HG02938 (cell line): ENCODE data around the gene PILRB.
"Not testable (repeated sequence)": the region's sequence is repeated elsewhere in the genome, so short reads cannot be mapped to it uniquely, and the experiment has no call there.

Experiments
- ATAC-seq: cut with Tn5 transposase; IDR thresholded peaks from one replicate; pipeline ENCODE4 v1.9.1; 2021; ENCODE audit warnings: mild to moderate bottlenecking, moderate library complexity; ENCODE audit not compliant: unreplicated experiment

PILRB gene

DNA sequence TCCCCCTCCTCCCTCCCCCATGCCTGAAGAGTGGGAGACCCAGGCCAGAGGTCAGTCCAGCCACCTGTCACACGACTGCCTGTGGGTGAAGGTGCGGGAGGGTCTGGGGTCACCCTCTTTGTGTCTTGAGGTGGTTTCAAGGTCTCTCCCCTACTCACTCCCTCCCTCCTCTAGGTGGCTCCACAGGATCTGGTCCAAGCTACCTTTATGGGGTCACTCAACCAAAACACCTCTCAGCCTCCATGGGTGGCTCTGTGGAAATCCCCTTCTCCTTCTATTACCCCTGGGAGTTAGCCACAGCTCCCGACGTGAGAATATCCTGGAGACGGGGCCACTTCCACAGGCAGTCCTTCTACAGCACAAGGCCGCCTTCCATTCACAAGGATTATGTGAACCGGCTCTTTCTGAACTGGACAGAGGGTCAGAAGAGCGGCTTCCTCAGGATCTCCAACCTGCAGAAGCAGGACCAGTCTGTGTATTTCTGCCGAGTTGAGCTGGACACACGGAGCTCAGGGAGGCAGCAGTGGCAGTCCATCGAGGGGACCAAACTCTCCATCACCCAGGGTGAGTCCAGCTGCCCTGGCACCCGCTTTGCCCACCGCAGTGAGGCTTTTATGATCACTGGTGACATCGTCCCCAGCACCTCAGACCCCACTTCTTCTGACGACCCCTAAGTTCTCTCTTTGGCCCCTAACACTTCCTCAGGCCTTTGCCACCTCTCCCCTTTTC is 16.1 kb downstream of the PILRB start:
- not testable (repeated sequence) for ATAC-seq

DNA sequence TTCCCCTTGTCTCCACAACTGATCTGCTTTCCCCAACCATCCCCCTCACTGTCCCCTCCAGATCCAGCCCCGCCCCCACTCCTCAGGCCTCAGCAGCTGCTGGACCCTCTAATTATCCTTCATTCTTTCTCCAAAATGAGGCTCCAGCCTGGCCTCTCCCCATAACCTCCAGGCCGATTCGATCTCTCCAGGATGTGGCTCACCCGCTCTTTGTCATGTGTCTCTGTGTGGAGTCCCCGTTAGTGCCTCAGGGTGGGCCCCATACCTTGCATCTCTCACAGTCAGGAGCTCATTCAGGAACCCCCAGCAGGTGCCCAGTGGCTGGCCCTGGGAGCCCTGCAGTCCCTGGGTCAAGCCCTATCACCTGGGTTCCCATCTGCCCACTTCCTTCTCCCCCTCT is 16.7 kb downstream of the PILRB start:
- no peak for ATAC-seq

DNA sequence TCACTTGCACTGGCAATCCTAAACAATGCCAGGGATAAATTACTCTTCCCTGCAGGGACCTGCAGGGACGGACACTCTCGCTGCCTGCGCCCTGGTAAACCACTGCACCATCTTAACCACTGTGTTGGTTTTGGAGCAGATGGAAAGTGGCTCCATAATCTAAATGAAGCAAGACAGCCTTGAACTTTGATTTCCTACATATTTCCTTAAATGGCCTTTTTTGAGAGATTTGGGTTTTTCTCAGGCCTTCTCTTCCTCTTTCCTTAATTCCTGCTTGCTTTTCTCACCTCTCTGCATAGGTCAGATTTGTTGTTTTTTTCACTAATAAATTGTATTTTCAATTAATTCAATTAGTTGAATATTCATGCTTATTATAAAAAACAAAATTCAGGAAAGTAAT is 18.1 kb downstream of the PILRB start:
- no peak for ATAC-seq

DNA sequence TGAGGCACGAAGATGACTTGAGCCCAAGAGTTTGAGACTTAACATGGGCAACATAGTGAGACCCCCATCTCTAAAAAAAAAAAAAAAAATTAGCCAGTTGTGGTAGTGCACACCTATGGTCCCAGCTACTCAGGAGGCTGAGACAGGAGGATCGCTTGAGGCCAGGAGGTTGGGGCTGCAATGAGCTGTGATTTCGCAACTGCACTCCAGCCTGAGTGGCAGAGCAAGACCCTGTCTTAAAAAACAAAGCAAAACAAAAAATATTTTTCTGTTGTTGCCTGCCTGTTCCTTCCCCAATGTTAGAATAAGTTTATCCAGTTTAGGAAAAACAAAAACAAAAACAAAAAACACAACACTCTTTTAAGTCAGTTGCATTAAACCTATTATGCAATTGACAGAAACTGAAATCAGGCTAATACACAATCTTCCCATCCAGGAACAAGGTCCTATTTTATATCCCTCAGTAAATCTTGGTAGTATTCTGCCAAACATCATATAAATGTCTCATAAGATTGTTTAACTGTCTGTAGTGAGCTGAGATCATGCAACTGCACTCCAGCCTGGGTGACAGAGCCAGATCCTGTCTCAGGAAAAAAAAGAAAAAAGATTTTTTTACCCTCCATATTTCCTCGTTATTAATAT is 20.3 kb downstream of the PILRB start:
- no peak for ATAC-seq

DNA sequence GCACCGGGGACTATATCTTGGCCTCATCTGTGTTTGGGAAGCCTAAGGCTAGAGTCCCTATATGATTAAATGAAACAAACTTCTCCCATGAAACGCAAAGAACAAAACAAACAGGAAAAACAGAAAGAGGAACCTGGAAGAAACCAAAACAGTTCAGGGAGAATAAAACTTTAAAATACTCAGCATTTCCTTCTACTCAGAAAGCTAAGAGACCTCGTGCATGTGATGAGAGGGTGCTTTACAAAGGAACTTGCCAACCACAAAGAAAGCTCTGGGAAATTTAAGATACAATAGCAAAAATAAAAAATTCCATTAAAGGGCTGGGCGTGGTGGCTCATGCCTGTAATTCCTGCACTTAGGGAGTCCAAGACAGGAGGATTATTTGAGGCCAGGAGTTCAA is 22.3 kb downstream of the PILRB start:
- ATAC-seq, result no peak

DNA sequence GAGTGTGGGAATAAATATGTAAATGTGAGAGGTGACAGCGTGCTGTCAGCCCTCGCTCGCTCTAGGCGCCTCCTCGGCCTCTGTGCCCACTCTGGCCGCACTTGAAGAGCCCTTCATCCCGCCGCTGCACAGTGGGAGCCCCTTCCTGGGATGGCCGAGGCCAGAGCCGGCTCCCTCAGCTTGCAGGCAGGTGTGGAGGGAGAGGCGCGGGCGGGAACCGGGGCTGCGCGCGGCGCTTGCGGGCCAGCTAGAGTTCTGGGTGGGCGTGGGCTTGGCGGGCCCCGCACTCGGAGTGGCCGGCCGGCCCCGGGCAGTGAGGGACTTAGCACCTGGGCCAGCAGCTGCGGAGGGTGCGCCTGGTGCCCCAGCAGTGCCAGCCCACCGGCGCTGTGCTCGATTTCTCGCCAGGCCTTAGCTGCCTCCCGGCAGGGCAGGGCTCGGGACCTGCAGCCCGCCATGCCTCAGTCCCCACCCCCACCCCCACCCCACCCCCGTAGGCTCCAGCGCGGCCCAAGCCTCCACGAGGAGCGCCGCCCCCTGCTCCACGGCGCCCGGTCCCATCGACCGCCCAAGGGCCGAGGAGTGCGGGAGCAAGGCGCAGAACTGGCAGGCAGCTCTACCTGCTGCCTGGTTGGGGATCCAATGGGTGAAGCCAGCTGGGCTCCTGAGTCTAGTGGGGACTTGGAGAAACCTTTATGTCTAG is 23.8 kb downstream of the PILRB start:
- ATAC-seq, result not testable (repeated sequence)

DNA sequence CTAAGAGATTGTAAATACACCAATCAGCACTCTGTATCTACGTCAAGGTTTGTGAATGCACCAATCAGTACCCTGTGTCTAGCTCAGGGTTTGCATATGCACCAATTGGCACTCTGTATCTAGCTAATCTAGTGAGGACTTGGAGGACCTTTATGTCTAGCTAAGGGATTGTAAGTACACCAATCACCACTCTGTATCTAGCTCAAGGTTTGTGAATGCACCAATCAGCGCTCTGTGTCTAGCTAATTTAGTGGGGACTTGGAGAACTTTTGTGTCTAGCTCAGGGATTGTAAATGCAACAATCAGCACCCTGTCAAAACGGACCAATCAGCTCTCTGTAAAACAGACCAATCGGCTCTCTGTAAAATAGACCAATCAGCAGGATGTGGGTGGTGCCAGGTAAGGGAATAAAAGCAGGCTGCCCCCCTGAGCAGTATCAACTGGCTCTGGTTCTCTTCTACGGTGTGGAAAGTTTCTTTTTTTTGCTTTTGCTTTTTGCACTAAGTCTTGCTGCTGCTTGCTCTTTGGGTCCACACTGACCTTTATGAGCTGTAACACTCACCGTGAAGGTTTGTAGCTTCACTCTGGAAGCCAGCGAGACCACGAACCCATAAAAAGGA is 24.4 kb downstream of the PILRB start:
- not testable (repeated sequence) for ATAC-seq

DNA sequence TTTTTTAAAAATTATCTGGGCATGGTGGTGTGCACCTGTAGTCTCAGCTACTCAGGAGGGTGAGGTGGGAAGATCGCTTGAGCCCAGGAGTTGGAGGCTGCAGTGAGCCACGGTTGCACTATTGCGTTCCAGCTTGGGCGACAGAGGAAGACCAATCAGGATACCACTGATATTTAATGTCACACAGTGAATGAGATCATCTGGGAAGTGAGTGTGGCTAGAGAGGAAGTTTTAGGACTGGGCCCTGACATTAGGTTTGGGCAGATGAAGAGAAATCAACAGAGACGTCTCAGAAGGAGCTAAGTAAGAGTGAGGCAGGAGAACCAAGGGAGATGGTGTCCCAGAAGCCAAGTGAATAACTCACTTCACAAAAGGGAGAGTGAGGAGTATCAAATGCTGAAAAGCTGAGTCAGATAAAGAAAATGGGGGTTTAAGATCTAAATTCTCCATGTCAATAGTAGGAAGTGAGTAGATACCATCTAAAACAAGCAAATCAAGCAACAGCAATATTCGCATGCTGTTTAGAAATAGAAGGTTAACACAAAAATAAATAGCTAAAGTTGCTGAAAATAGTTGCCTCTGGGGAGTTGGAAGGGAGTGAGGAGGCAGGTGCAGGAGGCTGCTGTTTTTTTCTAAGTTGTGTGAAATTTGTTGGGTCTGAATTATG is 26.8 kb downstream of the PILRB start:
- no peak for ATAC-seq

DNA sequence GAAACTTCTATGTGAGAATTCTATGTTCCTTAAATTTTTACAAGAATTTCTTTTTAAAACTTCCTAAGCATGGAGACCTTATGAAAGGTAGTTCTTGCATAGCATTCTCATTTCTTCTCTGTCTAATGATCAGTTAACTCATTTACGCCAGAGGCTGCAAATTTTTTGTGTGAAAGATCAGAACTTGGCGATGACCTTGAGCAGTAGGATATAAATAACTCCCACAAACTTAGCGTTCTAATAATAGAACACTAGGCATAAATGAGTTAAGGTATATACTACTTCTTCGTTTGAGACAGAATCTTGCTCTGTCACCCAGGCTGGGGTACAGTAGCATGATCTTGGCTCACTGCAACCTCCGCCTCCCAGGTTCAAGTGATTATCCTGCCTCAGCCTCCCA is 29.0 kb downstream of the PILRB start:
- ATAC-seq, result no peak

DNA sequence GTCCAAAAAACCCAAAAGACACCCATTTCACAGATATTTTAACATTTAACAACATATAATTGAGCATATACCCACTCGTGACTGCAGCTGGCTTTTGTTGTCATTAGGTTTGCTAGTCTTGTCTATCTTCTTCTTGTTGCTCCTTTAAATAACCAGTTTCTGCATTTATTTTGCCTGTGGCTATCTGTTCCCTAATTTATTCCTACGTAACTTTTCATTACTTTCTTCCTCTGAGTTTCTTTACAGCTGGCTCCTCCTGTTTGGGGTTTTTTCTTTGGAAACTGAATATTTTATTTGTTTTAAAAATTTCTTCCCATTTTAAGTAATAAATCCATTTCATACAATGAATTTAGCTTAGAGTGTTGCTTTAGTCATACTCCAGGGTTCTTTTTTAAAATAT is 29.8 kb downstream of the PILRB start:
- ATAC-seq, result no peak

DNA sequence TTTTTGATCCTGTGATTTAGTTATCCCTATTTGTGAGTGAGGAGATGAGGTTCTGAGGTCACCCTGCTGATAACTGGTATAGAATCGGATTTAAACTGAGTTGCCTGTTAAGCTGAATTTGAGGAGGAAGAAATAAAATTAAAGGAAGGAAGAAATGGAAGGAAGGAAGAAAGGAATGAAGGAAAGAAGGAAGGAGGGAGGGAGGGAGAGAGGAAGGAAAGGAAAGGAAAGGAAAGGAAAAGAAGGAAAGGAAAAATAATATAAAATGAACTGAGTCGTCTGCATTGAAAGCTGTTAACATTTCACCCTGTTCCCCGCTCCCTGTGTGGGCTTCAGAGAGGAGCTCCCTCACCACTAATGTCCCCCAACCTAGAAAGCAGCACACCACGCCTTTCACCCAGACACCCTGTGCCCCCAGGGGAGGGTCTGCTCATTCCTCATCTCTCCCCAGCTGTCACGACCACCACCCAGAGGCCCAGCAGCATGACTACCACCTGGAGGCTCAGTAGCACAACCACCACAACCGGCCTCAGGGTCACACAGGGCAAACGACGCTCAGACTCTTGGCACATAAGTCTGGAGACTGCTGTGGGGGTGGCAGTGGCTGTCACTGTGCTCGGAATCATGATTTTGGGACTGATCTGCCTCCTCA is 31.6 kb downstream of the PILRB start:
- no peak for ATAC-seq

DNA sequence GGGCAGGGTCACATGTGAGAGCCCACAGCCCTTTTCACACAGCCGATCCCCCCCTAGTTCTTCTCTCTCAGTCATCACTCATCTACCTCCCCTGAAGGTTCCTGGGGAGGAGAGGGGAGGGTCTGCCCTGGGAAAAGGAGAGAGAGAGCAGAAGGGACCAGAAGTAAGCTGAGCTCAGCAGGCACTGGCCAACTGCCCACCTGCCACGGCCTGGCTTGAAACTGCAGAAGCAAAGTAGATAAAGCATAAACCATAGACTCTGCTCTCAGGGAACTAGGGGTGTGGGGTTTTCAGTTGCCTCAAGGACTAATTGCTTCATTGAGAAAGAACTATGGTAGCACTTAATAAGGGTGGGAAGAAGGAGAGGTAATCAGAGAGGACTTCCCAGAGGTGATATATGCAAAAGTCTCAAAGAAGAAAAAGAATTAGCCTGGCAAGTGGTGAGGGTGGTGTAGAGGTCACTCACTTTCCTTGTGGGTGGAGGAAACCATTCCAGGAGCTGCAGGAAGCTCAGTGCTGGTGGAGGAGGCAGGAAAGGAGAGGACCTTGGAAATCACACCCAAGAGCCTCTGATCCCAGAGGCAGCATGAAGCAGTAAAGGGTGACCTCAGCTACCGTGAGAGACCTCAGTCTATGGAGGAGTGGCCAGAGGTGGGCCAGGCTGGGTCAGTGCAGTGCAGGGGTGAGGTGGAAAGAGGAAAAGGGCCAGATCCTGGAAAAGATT is 32.5 kb downstream of the PILRB start:
- ATAC-seq, result no peak

DNA sequence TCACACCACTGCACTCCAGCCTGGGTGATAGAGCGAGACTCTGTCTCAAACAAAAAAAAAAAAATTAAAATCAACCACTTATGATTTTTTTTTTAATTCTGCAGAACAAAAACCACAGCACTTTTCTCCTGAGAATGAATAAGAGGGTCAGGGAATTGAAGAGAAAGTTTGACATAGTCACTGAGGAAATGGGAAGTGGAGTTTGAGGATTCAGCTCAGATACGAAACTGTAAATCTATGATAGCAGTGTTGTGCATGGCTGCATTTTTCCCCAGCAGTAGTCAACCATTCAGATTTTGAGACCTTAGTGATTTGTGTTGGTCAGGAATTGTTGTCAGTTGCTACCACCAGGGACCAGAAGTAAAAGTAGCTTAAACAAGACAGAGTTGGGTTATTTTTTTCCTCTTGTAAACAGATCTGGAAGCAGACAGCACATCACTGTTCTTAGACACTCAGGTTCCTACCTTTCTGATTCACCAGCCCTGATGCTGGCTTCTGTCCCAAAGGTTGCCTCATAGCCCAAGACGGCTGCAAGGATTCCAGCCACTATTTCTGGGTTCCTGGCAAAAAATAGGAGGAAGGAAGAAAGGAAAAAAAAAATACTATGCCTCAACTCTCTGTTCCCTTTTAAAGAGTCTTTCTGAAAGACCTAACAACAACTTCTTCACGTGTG is 35.5 kb downstream of the PILRB start:
- no peak for ATAC-seq

DNA sequence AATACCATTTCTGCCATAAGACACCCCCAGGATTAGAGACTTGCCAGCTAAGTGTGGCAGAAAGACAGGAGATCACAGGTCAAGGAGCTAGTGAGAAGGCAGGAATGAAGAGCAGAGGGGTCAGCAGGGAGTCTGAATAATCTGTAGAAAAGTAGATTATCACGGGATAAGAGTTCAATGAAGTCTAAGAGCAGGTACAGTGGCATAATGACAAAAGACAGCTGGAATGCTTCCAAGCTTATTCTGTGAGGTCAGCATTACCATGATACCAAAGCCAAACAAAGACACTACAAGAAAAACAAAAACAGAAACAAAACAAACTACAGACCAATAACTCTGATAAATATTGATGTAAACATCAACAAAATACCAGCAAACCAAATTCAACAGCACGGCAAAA is 36.2 kb downstream of the PILRB start:
- ATAC-seq, result no peak

DNA sequence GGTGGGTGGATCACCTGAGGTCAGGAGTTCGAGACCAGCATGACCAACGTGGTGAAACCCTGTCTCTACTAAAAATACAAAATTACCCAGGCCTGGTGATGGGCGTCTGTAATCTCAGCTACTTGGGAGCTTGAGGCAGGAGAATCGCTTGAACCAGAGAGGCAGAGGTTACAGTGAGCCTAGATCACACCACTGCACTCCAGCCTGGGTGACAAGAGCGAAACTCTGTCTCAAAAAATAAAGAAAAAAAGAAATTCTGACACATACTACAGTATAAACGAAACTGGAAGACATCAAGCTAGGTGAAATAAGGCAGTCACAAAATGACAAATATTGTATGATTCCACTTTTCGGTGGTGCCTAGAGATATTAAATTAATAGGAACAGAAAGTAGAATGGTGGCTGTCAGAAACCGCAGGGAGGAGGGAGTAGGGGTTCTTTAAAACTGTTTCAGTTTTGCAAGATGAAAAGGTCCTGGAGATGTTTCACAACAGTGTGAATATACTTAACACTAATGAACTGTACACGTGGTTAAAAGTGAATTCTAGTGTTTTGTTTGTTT is 38.6 kb downstream of the PILRB start:
- ATAC-seq, result peak; percentile 94

DNA sequence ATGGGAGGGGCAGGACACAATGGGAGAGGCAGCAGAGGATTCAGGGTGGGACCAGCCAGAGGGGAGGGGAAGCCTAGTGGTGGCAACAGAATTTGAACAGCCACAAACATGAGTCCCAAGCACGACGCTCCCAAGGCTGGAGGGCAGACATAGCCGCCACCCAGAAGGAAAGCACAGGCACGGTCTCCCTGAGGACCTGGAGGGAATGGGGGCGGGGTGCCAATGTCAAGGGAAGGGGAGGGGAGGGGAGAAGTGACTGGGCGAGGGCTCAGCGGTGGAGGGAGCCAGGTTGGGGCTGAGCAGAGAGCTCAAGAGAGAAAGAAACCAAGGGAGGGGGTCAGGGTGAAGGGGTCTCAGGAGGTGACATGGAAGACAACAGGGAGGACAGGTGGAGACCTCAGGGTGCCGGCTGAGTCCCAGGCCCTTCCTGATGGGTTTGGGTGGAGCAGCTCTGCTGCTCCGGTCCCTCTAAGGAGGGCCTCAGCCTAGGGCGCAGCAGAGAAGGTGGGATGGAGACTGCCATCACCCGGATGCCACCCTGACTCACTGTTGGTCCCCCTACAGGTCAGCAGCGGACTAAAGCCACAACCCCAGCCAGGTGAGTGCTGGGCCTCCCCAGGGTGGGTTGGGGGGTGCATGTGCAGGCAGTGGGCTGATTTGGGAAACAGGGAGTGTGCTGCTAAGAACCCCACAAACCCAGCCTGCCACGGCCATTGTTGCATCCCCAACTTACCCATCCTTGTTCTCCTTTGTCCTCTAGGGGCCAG is 39.6 kb downstream of the PILRB start:
- no peak for ATAC-seq

DNA sequence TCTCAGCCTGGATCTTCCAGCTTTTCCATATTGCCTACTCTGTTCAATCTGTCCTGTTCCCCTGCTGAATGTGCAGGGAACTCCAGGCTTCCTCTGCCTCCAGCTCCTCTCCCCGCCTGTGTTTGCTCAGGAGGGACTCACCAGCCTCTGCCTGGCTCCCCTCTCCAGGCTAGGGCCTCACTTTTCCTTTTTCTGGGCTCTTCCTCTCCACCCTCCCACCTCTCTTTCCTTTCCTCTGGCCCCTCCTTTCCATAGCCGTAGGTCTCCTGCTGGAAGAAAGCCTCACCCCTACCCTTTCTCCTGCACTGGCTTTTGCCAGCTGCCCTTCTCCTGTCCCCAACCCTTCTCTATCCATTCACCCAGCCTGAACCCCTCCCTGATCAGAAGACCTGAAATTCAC is 40.3 kb downstream of the PILRB start:
- ATAC-seq, result no peak

DNA sequence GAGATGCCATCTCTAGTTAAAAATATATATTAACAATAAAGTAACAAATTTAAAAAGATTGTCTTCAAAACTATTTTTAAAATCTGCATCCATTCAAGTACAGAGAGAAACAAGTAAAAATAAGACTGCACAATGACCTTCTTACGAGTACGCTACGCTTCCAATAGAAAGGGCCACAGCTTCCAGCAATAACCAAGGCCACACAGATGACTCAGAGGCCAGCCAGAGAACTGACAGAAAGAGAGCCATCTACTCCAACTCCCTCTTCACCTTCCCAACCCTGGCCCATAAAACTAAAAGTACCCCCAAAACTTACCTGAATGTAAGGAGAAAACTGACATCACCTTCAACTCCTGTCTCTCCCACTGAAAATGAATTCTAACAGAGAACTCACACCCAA is 42.1 kb downstream of the PILRB start:
- no peak for ATAC-seq
